ENCODE measurements around the gene RIC8B.

Gene RIC8B

DNA sequence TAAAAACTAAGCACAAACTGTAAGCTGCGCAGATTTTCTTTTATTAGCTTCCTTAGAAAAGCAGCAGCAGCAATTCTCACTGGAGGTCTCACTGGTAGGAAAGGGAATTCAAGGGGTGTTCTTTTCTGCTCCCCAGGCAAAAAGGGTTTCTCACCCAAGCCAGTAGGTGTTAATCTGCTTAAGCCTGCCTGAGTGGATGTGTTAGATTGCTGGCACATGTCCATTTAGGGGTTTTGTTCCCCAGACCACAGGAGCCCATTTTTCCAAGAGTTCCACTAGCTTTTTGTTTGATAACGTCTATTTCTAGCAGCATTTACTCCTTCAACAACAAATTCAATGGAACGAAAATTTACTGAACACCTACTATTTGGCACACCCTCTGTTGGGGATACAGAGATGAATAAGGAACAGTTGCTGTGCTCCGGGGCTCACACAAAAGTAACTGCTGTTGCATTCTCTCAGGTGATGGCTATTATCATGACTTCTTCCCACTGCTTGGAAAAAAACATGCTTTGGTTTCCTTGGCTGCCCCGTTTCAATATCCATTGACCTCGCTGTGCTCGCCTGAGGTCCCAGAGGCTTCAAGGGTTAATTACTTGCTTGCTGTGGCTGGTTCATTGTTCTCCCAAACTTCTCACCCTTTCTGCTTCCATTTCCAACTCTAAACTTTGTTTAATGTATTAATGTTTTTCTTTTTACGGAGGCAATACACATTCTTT is 31.1 kb upstream of the RIC8B start:
- Histone ChIP-seq H3K4me3 (ENCODE audit: low read length) (no peak overlapping the region), H3K9me3 (ENCODE audit: control insufficient read depth, low read length) (no peaks in the 10 kb centered on the region), H3K4me1 (ENCODE audit: control insufficient read depth, insufficient read depth, low read length) (no peaks in the 10 kb centered on the region), H3K27me3 (ENCODE audit: control insufficient read depth, insufficient read depth, low read length) (no peaks in the 10 kb centered on the region), H3K9ac (ENCODE audit: low read length) (no peak overlapping the region), H3K36me3 (ENCODE audit: control insufficient read depth, insufficient read depth, low read length) (no peaks in the 10 kb centered on the region)

DNA sequence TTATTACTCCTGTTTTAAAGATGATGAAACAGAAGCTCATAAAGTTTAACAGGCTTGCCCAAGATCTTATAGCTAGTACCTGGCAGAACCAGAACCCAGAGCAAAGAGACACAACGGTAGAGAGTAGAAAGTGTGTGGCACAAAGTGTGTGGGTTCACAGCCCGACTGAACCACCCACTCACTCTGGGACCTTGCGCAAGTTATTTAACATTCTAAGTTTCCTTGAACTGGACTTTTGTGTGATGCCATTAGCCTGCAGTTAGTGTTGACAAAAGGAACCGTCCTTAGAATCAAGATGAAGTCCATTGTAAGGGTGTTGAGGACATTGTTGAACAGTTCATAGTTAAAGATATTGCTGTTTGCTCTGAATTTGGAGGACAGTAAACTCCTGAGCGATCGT is 29.9 kb upstream of the RIC8B start:
- Histone ChIP-seq H3K4me1 (ENCODE audit: control insufficient read depth, insufficient read depth, low read length) (no peaks in the 10 kb centered on the region), H3K36me3 (ENCODE audit: control insufficient read depth, insufficient read depth, low read length) (no peaks in the 10 kb centered on the region), H3K9ac (ENCODE audit: low read length) (no peak overlapping the region), H3K9me3 (ENCODE audit: control insufficient read depth, low read length) (no peaks in the 10 kb centered on the region), H3K27me3 (ENCODE audit: control insufficient read depth, insufficient read depth, low read length) (no peaks in the 10 kb centered on the region), H3K4me3 (ENCODE audit: low read length) (no peak overlapping the region)

DNA sequence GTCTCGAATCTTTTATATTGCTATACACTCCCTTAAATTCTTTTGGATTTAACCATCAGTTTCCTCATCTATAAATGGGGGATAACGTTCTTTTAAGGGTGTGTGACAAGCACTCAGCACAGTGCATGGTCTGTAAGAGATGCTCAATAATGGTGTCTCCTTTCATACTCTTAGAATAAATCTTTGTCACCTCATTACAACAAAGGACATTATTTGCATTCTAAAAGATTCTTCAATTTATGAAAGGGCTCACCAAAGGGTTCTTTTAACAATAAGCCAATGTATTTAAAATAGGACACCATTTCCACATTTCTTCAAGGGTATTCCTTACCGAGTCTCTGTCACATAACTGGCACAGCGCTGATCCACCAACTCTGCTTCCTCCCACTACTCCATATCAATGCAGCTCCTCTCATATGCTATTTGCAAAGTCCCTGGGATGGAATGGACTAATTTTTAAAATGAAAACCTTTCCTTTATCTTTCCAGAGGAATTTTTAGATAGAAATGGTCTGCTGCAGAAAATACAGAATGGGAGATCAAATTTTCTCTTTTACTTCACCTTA is 29.2 kb upstream of the RIC8B start:
- Histone ChIP-seq H3K36me3 (ENCODE audit: control insufficient read depth, insufficient read depth, low read length) (no peaks in the 10 kb centered on the region), H3K4me3 (ENCODE audit: low read length) (no peak overlapping the region), H3K4me1 (ENCODE audit: control insufficient read depth, insufficient read depth, low read length) (no peaks in the 10 kb centered on the region), H3K9me3 (ENCODE audit: control insufficient read depth, low read length) (no peaks in the 10 kb centered on the region), H3K27me3 (ENCODE audit: control insufficient read depth, insufficient read depth, low read length) (no peaks in the 10 kb centered on the region), H3K9ac (ENCODE audit: low read length) (no peak overlapping the region)

DNA sequence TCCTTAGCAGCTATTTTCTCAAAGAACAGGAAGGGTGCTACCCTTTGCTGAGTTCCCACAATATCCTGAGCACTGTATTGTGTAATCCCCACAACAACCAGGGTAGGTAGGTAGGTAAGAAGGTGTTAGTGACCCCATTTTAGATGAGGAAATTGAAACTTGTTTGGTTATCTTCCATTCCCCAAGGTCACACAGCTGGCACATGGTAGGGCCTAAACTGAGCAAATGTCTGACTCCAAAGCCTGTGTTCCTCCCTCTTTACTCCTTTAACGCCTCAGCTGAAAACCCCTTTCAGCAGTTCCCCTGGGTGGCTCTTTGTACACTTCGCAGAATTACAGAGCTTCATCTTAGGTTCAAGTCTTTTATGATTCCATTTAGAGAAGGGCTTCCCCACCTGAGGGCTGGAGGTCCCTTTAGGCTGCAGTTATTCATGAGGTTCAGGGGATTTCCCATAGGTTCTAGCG is 26.5 kb upstream of the RIC8B start:
- H3K4me1 ChIP-seq (ENCODE audit: control insufficient read depth, insufficient read depth, low read length) = no peaks in the 10 kb centered on the region
- no peaks in the 10 kb centered on the region for H3K36me3 ChIP-seq (ENCODE audit: control insufficient read depth, insufficient read depth, low read length)
- H3K27me3 ChIP-seq (ENCODE audit: control insufficient read depth, insufficient read depth, low read length) = no peaks in the 10 kb centered on the region
- H3K4me3 ChIP-seq (ENCODE audit: low read length) = no peak overlapping the region
- no peak overlapping the region for H3K9ac ChIP-seq (ENCODE audit: low read length)
- H3K9me3 ChIP-seq (ENCODE audit: control insufficient read depth, low read length) = no peaks in the 10 kb centered on the region

DNA sequence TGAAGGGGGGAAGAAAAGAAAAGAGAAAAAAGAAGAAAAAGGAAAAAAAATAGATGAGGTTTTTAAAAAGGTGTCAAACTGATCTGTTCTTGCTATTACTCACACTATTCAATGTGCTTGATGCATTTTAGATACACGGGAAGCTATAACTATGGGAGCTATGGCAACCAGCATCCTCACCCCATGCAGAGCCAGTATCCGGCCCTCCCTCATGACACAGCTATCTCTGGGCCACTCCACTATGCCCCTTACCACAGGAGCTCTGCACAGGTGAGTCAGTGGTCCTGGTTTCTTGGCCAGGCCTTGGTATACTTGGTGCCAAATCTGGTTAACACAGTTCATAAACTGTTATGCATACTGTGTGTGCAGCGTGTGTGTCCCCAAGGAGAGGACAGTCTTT is 24.0 kb upstream of the RIC8B start:
- H3K27me3 ChIP-seq (ENCODE audit: control insufficient read depth, insufficient read depth, low read length) = no peaks in the 10 kb centered on the region
- no peak overlapping the region for H3K4me3 ChIP-seq (ENCODE audit: low read length)
- no peaks in the 10 kb centered on the region for H3K36me3 ChIP-seq (ENCODE audit: control insufficient read depth, insufficient read depth, low read length)
- H3K4me1 ChIP-seq (ENCODE audit: control insufficient read depth, insufficient read depth, low read length) = no peaks in the 10 kb centered on the region
- H3K9ac ChIP-seq (ENCODE audit: low read length) = no peak overlapping the region
- H3K9me3 ChIP-seq (ENCODE audit: control insufficient read depth, low read length) = no peaks in the 10 kb centered on the region

DNA sequence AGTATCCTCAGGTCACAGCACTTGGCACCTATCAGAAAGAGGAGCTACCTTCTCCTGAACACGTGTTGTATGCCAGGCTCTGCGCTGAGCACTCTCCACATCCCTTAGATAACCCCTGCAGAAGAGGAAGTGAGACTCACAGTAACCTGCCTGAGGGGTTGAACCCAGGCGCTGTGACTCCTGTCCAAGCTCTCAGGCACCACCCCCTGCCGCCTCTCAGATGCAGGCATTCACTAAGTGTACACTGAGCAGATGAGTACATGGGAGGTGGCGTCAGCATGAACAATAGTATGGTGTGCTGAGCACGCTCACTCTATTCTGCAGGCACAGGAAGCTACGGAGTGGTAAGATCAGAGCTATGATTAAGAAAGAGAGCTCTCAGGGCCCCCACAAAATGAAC is 21.0 kb upstream of the RIC8B start:
- H3K9me3 ChIP-seq (ENCODE audit: control insufficient read depth, low read length) = no peaks in the 10 kb centered on the region
- H3K4me1 ChIP-seq (ENCODE audit: control insufficient read depth, insufficient read depth, low read length) = no peaks in the 10 kb centered on the region
- H3K4me3 ChIP-seq (ENCODE audit: low read length) = no peak overlapping the region
- no peak overlapping the region for H3K9ac ChIP-seq (ENCODE audit: low read length)
- H3K36me3 ChIP-seq (ENCODE audit: control insufficient read depth, insufficient read depth, low read length) = no peaks in the 10 kb centered on the region
- H3K27me3 ChIP-seq (ENCODE audit: control insufficient read depth, insufficient read depth, low read length) = no peaks in the 10 kb centered on the region

DNA sequence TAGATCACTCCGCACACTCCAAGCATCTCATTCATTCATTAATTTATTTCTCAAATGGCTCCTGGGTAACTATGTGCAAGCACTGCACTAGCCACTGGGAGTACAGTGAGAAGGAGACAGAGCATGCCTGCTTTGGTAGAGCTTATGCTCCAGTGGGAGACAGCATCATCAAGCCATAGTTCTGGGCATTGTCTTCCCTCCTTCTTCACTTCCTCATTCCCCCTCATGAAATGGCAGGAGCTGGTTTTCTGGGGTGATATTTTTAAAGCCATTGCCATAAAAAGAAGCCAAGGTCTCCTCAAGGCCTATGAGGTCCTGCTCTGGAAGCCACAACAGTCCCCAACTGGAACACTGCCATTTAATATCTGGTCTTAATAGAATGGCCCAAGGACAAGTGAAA is 20.2 kb upstream of the RIC8B start:
- Histone ChIP-seq H3K4me3 (ENCODE audit: low read length) (no peak overlapping the region), H3K27me3 (ENCODE audit: control insufficient read depth, insufficient read depth, low read length) (no peaks in the 10 kb centered on the region), H3K9me3 (ENCODE audit: control insufficient read depth, low read length) (no peaks in the 10 kb centered on the region), H3K36me3 (ENCODE audit: control insufficient read depth, insufficient read depth, low read length) (no peaks in the 10 kb centered on the region), H3K9ac (ENCODE audit: low read length) (no peak overlapping the region), H3K4me1 (ENCODE audit: control insufficient read depth, insufficient read depth, low read length) (no peaks in the 10 kb centered on the region)

DNA sequence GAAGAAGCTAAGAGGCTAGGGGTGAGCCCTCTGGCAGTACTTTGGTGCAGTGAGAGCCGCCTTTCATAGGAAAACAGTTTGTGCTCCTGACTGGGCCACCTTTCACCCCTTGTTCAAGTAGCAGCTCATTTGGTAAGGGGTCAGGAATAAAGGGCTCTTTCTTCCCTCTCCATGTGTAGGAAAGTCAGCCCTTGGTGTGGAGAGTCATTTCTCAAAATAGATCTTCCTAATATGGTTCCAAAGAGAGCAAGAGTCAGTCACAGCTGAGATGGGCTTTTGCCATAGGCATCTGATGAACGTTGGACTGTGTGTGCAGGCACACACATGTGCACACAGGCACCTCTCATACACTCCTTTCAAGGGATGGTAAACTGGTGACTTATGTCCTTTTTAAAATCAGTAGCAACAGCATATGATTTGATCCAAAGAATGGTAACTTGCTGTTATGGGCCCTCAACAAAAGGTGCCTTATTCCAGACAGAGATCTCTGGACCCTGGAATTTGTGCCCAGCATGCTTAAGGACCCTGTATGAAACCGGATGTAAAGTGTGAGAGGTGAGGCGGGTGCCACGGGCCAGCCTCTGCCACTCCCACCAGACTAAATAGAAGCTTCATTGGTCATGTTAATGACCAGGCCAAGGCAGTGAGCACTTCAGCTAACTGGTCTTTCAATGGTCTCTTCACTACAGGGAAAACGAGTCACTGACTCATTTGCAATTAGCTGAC is 16.7 kb upstream of the RIC8B start:
- H3K9me3 ChIP-seq (ENCODE audit: control insufficient read depth, low read length) = no peaks in the 10 kb centered on the region
- H3K27me3 ChIP-seq (ENCODE audit: control insufficient read depth, insufficient read depth, low read length) = no peaks in the 10 kb centered on the region
- H3K36me3 ChIP-seq (ENCODE audit: control insufficient read depth, insufficient read depth, low read length) = no peaks in the 10 kb centered on the region
- H3K9ac ChIP-seq (ENCODE audit: low read length) = no peak overlapping the region
- H3K4me1 ChIP-seq (ENCODE audit: control insufficient read depth, insufficient read depth, low read length) = no peaks in the 10 kb centered on the region
- H3K4me3 ChIP-seq (ENCODE audit: low read length) = no peak overlapping the region

DNA sequence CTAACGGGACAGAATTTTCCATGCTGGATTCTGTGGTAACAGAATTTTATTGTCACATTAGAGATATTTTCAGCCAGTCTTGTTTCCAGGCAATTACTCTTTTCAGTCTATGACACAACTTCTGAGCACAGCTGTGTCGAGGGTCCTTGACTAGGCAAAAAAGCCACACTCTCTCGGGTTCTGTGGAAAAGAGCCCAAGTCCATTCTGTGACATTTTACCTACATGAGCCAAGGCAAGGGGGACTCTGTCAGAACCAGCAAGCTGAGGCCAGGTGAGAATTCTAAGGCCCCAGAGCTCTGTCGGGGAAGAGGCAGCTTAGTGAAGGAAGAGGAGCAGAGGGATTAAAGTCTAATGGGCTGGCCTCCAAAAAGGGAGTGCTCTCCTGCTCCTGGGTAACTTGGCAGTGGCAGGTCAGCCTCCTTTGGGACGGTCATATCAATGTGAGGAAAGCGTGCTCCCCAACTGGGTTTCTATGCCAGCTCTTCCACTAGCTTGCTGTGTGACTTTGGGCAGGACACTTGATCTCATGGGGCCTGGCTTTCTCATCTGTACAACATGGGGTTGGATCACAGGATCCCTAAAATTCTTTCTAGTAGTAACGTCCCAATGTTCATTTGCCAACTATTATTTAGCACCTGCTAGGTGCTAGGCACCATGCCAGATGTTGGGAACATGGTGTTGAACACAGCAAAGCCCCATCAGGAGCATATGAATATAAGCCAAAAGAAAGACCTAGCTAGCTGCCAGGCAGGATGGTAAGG is 16.0 kb upstream of the RIC8B start:
- H3K9ac ChIP-seq (ENCODE audit: low read length) = no peak overlapping the region

DNA sequence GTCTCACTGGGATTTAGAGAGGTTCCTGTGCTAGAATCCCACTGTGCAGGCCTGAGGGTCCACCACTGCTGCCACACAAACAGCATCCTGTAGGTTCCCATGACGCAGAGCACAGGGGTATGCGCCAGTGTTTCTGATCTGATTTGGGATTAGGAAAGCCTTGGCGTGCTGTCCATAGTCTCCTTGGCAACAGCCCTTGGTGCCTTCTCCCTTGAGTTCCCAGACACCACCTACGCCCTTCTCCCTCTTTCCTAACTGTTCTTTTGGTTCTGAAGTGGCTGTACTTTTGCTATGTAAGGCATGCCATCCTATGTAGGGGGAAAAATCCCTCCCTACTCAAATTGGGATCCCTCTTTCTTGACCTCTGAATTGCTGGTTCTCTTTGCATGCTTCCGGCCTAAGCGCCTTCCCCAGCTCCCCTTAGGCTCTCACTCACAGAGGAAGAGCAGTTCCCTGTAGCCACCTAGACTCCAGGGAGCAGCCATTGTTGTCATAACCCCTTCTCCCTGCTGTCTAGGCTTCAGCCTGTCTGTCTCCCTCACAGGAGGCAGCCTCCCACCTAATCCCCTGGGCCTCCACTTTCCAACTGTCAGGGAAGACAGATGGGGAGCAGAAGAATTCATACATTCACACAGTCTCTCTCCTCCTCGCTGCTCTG is 14.8 kb upstream of the RIC8B start:
- Histone ChIP-seq H3K9me3 (ENCODE audit: control insufficient read depth, low read length) (no peaks in the 10 kb centered on the region), H3K9ac (ENCODE audit: low read length) (no peak overlapping the region), H3K4me3 (ENCODE audit: low read length) (no peak overlapping the region), H3K36me3 (ENCODE audit: control insufficient read depth, insufficient read depth, low read length) (no peaks in the 10 kb centered on the region), H3K27me3 (ENCODE audit: control insufficient read depth, insufficient read depth, low read length) (no peaks in the 10 kb centered on the region), H3K4me1 (ENCODE audit: control insufficient read depth, insufficient read depth, low read length) (no peaks in the 10 kb centered on the region)

More for the DNA sequence above, 16.0 kb upstream of the RIC8B start:
- no peaks in the 10 kb centered on the region for H3K27me3 ChIP-seq (ENCODE audit: control insufficient read depth, insufficient read depth, low read length)
- H3K9me3 ChIP-seq (ENCODE audit: control insufficient read depth, low read length) = no peaks in the 10 kb centered on the region
- H3K4me1 ChIP-seq (ENCODE audit: control insufficient read depth, insufficient read depth, low read length) = no peaks in the 10 kb centered on the region
- H3K4me3 ChIP-seq (ENCODE audit: low read length) = no peak overlapping the region
- no peaks in the 10 kb centered on the region for H3K36me3 ChIP-seq (ENCODE audit: control insufficient read depth, insufficient read depth, low read length)

DNA sequence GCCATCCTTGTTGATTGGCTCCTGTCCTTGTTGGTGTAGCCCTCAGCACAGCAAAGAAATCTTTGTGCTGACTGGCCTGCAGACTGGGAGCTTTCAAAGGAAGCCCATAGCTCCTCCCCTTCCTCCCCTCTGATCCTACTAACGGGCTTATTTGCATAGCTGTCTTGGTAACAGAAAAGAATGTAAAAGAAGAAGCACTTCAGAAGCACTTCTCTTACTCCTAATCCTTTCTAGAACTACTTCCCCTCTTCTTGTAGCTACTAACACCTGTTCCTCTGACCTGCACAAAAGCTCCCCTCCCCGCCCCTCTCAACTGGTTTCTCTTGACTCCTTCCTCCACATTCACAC is 14.3 kb upstream of the RIC8B start:
- no peaks in the 10 kb centered on the region for H3K27me3 ChIP-seq (ENCODE audit: control insufficient read depth, insufficient read depth, low read length)
- H3K4me3 ChIP-seq (ENCODE audit: low read length) = no peak overlapping the region
- H3K4me1 ChIP-seq (ENCODE audit: control insufficient read depth, insufficient read depth, low read length) = no peaks in the 10 kb centered on the region

More for the DNA sequence above, 14.3 kb upstream of the RIC8B start:
- Histone ChIP-seq H3K9ac (ENCODE audit: low read length) (no peak overlapping the region), H3K9me3 (ENCODE audit: control insufficient read depth, low read length) (no peaks in the 10 kb centered on the region), H3K36me3 (ENCODE audit: control insufficient read depth, insufficient read depth, low read length) (no peaks in the 10 kb centered on the region)

Measured in mucosa of stomach (tissue), 1 donor.